Measurements from ENCODE around the gene RNU7-1. TPM values are rescaled to one million over a fixed set of nuclear protein-coding genes. Genes with fewer than 3 reads are reported as not detected.

RNU7-1 gene
- total RNA-seq, 1 experiment from 2014 or later = not detected

DNA sequence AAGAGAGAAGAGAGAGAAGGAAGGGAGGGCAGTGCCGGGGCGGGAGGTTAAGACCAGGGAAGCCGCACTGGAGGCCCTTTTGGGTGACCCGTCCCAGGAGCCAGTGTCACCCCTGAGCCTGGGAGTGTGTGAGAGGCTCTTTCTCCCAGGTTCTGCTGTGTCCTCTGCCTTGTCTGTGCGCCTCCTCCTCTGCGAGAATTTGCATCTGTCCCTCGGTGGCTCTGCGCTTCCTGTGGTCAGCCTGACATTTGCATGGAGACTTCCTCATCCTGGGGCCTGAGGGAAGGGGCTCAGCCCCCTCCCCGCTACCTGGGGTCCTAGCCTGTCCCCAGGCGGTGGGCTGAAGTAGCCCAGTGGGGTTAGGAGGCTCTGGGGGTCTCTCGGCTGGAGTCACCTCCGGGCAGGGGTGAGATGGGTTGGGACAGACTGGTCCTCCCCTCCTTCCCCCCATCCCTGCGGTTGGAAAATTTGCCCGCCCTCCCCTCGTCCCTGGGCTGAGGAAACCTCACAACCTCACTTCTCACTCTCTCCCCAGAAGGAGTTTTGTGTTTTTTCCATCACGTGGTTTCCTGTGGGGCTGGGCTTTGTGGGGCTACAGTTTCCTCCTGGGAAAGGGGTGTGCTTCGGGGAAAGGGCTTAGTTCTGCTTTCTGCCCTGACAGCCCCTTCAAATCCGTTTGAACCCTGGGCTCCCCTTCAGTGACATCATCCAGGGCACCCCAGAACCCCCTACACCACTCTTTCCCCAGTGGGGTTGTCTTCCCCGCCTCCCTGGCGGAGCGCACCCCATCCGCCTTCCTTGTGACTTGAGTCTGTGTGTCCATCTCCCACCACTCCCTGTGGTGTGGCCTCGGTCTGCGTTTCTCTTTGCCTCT is 10.1 kb downstream of the RNU7-1 start:
- ChIA-PET CTCF (interaction anchor here (1.6 to 2.7 kb wide), 3 partner anchors 8 to 155 kb away, joined by 4 to 12 read pairs (median 10); no protein-coding TSS in a partner anchor), POLR2A (interaction anchor here (1.2 kb wide), 1 partner anchor 10 kb away, joined by 3 read pairs; the partner anchor contains the start of genes C12orf57 and RNU7-1)
- H3K27me3 Mint-ChIP-seq (ENCODE audit: low read depth) = no peaks in the 10 kb centered on the region
- TF ChIP-seq, protein P1, sequence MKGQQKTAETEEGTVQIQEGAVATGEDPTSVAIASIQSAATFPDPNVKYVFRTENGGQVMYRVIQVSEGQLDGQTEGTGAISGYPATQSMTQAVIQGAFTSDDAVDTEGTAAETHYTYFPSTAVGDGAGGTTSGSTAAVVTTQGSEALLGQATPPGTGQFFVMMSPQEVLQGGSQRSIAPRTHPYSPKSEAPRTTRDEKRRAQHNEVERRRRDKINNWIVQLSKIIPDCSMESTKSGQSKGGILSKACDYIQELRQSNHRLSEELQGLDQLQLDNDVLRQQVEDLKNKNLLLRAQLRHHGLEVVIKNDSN (CRISPR knock-in tag; IDR thresholded peaks at IDR 0.05) = no peak; the same call in 1 of the 2 replicates
- no peak for TF ChIP-seq ZSCAN18 (CRISPR knock-in tag; IDR thresholded peaks at IDR 0.05)
- TF ChIP-seq, protein P2, sequence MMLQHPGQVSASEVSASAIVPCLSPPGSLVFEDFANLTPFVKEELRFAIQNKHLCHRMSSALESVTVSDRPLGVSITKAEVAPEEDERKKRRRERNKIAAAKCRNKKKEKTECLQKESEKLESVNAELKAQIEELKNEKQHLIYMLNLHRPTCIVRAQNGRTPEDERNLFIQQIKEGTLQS (CRISPR knock-in tag; conservative IDR thresholded peaks at IDR 0.05) = no peak
- TF ChIP-seq, protein P3, sequence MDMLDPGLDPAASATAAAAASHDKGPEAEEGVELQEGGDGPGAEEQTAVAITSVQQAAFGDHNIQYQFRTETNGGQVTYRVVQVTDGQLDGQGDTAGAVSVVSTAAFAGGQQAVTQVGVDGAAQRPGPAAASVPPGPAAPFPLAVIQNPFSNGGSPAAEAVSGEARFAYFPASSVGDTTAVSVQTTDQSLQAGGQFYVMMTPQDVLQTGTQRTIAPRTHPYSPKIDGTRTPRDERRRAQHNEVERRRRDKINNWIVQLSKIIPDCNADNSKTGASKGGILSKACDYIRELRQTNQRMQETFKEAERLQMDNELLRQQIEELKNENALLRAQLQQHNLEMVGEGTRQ (CRISPR knock-in tag; IDR thresholded peaks at IDR 0.05) = peak; percentile 64
- peak overlapping the region; percentile 36 for H3K27ac Mint-ChIP-seq
- H3K36me3 Mint-ChIP-seq = no peaks in the 10 kb centered on the region
- DNase-seq (ENCODE audit: low spot score) (no peak), ATAC-seq (no peak; the same call in 1 of the 2 replicates)
- peaks cover 23% of the 10 kb centered on the region for H3K4me1 Mint-ChIP-seq
- H3K4me3 Mint-ChIP-seq = no peak overlapping the region
- H3K9me3 Mint-ChIP-seq = no peaks in the 10 kb centered on the region

GRCh38 chr12:6954316-6955107 is 10.9 kb downstream of the RNU7-1 start:
- TF ChIP-seq ZNF138 (CRISPR knock-in tag; conservative IDR thresholded peaks at IDR 0.05) (no peak), NFE2L1 (CRISPR knock-in tag; IDR thresholded peaks at IDR 0.05) (no peak), ELF4 (CRISPR knock-in tag; IDR thresholded peaks at IDR 0.05; ENCODE audit: low read depth) (no peak)
- TF ChIP-seq, protein P4, sequence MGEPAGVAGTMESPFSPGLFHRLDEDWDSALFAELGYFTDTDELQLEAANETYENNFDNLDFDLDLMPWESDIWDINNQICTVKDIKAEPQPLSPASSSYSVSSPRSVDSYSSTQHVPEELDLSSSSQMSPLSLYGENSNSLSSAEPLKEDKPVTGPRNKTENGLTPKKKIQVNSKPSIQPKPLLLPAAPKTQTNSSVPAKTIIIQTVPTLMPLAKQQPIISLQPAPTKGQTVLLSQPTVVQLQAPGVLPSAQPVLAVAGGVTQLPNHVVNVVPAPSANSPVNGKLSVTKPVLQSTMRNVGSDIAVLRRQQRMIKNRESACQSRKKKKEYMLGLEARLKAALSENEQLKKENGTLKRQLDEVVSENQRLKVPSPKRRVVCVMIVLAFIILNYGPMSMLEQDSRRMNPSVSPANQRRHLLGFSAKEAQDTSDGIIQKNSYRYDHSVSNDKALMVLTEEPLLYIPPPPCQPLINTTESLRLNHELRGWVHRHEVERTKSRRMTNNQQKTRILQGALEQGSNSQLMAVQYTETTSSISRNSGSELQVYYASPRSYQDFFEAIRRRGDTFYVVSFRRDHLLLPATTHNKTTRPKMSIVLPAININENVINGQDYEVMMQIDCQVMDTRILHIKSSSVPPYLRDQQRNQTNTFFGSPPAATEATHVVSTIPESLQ (CRISPR knock-in tag; IDR thresholded peaks at IDR 0.05) = no peak
- DNase-seq (ENCODE audit: low spot score) = no peak
- Mint-ChIP-seq H3K27me3 (ENCODE audit: low read depth) (no peaks in the 10 kb centered on the region), H3K4me3 (no peak overlapping the region), H3K27ac (peak overlapping the region; percentile 49), H3K4me1 (peaks cover 29% of the 10 kb centered on the region), H3K9me3 (no peaks in the 10 kb centered on the region), H3K36me3 (no peaks in the 10 kb centered on the region)
- ATAC-seq = no peak
- ChIA-PET POLR2A (interaction anchor here (1.2 kb wide), 1 partner anchor 10 kb away, joined by 3 read pairs; the partner anchor contains the start of genes C12orf57 and RNU7-1), CTCF (interaction anchor here (1.8 kb wide), 1 partner anchor 10 kb away, joined by 5 read pairs; no protein-coding TSS in a partner anchor)

DNA sequence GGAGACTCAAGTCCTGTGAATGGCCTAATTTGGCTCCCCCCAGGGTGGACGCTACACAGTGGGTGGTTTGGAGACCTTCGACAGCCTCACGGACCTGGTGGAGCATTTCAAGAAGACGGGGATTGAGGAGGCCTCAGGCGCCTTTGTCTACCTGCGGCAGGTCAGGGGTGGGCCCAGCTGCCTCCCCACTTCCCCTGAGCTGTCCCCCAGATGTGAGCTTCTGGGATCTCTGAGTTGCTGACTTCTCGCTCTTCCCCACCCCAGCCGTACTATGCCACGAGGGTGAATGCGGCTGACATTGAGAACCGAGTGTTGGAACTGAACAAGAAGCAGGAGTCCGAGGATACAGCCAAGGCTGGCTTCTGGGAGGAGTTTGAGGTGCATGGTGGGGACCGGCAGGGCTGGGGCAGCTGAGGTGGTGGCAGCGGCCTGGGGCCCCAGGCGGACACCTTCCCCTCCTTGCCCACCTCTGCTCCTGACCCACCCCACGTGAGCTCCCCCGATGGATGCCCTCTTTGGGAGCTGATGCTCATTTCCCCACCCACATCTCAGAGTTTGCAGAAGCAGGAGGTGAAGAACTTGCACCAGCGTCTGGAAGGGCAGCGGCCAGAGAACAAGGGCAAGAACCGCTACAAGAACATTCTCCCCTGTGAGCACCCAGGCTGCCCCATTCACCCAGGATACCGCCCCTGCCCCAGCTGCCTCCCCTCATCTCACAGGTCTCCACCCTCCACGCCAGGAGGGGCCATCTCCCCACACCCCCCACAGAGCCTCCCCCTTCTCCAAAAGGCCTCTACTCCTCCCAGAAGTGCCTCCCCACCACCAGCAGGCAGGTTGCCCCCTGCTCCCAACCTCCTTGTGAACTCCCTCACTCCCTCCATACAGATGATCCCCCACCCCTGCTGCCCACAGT is 11.7 kb downstream of the RNU7-1 start:
- DNase-seq (ENCODE audit: low spot score) (no peak), ATAC-seq (no peak)
- ChIA-PET CTCF (interaction anchor here (1.8 kb wide), 1 partner anchor 9 kb away, joined by 5 read pairs; no protein-coding TSS in a partner anchor), POLR2A (no interaction called here)
- TF ChIP-seq IRF2 (CRISPR knock-in tag; IDR thresholded peaks at IDR 0.05; ENCODE audit: borderline replicate concordance, low read depth) (no peak), NR3C1 (CRISPR knock-in tag; conservative IDR thresholded peaks at IDR 0.05; ENCODE audit: low read depth) (no peak), FOXP4 (CRISPR knock-in tag; IDR thresholded peaks at IDR 0.05) (no peak)
- H3K27me3 Mint-ChIP-seq (ENCODE audit: low read depth) = no peaks in the 10 kb centered on the region
- H3K9me3 Mint-ChIP-seq = no peaks in the 10 kb centered on the region
- H3K36me3 Mint-ChIP-seq = no peaks in the 10 kb centered on the region
- H3K4me3 Mint-ChIP-seq = no peak overlapping the region
- H3K4me1 Mint-ChIP-seq = peaks cover 29% of the 10 kb centered on the region
- 0 out of 2 replicates have a peak overlapping the region, but pooled peaks have one; percentile 49 for H3K27ac Mint-ChIP-seq

Measured in WTC11 (cell line).